ENCODE data around the gene CHRD.

The CHRD gene

GRCh38 chr3:184409946-184410500 lies 30.2 kb downstream of the CHRD start:
- DNase-seq (ENCODE audit: low read depth), result no peak

GRCh38 chr3:184414418-184415202 lies 34.8 kb downstream of the CHRD start:
- TF ChIP-seq CTCF (conservative IDR thresholded peaks at IDR 0.05; ENCODE audit: low read depth, low read length), result no peak
- no peak for DNase-seq (ENCODE audit: low read depth)
- H3K4me3 ChIP-seq (ENCODE audit: low read length), result no peak overlapping the region

More at GRCh38 chr3:184409946-184410500, 30.2 kb downstream of the CHRD start:
- TF ChIP-seq CTCF (conservative IDR thresholded peaks at IDR 0.05; ENCODE audit: low read depth, low read length), result no peak
- H3K4me3 ChIP-seq (ENCODE audit: low read length), result no peak overlapping the region

- DNase-seq (ENCODE audit: low read depth), result no peak
- H3K4me3 ChIP-seq (ENCODE audit: low read length), result no peak overlapping the region
- TF ChIP-seq CTCF (conservative IDR thresholded peaks at IDR 0.05; ENCODE audit: low read depth, low read length), result no peak
Observed at GRCh38 chr3:184415203-184415490, 35.3 kb downstream of the CHRD start.

- TF ChIP-seq CTCF (conservative IDR thresholded peaks at IDR 0.05; ENCODE audit: low read depth, low read length), result peak; percentile 99
- no peak for DNase-seq (ENCODE audit: low read depth)
- H3K4me3 ChIP-seq (ENCODE audit: low read length), result no peak overlapping the region
Observed at GRCh38 chr3:184417619-184418327, 37.9 kb downstream of the CHRD start.

GRCh38 chr3:184419171-184419570 lies 39.3 kb downstream of the CHRD start:
- no peak overlapping the region for H3K4me3 ChIP-seq (ENCODE audit: low read length)
- TF ChIP-seq CTCF (conservative IDR thresholded peaks at IDR 0.05; ENCODE audit: low read depth, low read length), result no peak

GRCh38 chr3:184423561-184423960 lies 43.7 kb downstream of the CHRD start:
- no peak for DNase-seq (ENCODE audit: low read depth)
- no peak overlapping the region for H3K4me3 ChIP-seq (ENCODE audit: low read length)
- no peak for TF ChIP-seq CTCF (conservative IDR thresholded peaks at IDR 0.05; ENCODE audit: low read depth, low read length)

More at GRCh38 chr3:184419171-184419570, 39.3 kb downstream of the CHRD start:
- no peak for DNase-seq (ENCODE audit: low read depth)

Measured in retinal pigment epithelial cell (primary cell).